Measurements from ENCODE around the gene MSL2.
"Not testable (repeated sequence)": the region's sequence is repeated elsewhere in the genome, so short reads cannot be mapped to it uniquely, and the experiment has no call there.

Gene MSL2

DNA sequence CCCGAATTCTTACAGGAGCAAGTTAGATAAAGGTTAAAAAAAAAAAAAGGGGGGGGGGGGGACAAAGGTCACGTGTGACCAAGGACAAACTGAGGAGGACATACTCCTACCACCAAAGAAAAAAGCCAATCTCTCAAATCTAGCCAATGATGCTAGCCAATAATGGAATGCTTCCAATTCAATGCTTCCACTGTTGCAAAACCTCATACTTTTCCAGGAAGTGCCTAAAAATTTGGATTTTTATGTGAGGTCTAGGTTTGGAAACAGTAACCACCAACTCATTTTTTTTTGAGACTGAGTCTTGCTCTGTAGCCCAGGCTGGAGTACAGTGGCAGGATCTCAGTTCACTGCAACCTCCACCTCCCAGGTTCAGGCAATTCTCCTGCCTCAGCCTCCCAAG, 11.4 kb downstream of the MSL2 start:
- TF ChIP-seq, protein P1, sequence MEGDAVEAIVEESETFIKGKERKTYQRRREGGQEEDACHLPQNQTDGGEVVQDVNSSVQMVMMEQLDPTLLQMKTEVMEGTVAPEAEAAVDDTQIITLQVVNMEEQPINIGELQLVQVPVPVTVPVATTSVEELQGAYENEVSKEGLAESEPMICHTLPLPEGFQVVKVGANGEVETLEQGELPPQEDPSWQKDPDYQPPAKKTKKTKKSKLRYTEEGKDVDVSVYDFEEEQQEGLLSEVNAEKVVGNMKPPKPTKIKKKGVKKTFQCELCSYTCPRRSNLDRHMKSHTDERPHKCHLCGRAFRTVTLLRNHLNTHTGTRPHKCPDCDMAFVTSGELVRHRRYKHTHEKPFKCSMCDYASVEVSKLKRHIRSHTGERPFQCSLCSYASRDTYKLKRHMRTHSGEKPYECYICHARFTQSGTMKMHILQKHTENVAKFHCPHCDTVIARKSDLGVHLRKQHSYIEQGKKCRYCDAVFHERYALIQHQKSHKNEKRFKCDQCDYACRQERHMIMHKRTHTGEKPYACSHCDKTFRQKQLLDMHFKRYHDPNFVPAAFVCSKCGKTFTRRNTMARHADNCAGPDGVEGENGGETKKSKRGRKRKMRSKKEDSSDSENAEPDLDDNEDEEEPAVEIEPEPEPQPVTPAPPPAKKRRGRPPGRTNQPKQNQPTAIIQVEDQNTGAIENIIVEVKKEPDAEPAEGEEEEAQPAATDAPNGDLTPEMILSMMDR (IDR thresholded peaks at IDR 0.05; ENCODE audit: low read depth, low read length), result no peak
- no peak overlapping the region for H3K4me3 ChIP-seq (ENCODE audit: low read depth, low read length)
- no peak for DNase-seq (ENCODE audit: low read depth, low spot score)
- in situ Hi-C loops (cut with HindIII; ENCODE audit: low sequenced_read_pairs), result no loop called here

DNA sequence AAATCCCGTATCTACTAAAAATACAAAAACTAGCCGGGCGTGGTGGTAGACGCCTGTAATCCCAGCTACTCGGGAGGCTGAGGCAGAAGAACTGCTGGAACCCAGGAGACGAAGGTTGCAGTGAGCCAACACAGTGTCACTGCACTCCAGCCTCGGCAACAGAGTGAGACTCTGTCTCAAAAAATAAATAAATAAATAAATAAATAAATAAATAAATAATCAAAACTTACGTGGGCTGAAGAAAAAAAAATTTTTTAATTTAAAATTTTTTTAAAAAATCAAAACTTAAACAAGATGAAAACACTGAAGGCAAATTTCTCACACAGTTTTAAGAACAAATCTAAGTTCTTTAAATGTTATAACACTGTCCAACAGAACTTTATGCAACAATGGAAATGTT, 14.4 kb downstream of the MSL2 start:
- TF ChIP-seq, protein P1 (IDR thresholded peaks at IDR 0.05; ENCODE audit: low read depth, low read length), result no peak
- DNase-seq (ENCODE audit: low read depth, low spot score), result no peak
- no peak overlapping the region for H3K4me3 ChIP-seq (ENCODE audit: low read depth, low read length)
- in situ Hi-C loops (cut with HindIII; ENCODE audit: low sequenced_read_pairs), result no loop called here

DNA sequence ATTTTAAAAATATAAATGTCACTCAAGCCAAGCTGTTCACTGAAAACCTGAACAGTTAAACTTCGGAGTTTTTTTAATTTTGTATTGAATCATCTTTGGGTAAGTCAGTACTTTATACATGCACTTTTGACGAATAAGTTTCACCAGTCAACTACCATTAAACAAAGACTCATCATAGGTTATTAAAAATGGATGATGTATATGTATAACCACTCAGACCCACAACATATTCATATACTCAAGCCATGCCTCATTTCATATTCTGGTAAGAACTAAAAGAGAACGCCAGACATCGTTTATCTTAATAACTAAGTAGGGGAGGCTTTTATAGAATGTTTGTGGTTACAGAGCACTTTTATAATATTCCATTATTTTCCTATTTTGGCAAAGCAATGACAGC, 18.3 kb downstream of the MSL2 start:
- DNase-seq (ENCODE audit: low read depth, low spot score), result no peak
- no peak overlapping the region for H3K4me3 ChIP-seq (ENCODE audit: low read depth, low read length)
- in situ Hi-C loops (cut with HindIII; ENCODE audit: low sequenced_read_pairs), result no loop called here

DNA sequence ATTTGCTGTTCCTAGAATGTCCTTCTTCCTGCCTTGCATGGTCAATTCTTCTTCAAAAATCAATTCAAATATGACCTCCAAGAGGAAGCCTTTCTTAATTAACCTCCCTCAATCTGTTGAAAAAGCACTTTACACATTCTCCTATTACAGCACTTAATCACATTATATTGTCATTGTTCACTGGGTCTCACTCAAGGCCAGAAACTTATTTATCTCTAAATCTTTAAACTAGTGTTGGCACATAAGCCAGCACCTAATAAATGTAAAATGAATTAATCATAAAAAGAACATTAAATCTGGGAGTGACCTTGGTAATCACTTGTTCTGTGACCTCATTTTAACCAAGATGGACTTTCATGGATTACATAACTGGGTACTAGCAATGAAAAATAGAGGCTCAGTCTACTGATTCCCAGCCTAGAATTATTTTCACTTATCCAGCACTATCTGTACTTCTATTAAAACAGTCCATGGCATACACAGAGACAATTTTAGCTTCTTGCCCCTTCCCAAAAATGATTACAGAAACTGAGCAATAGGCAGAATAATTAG, 22.1 kb downstream of the MSL2 start:
- no peak for DNase-seq (ENCODE audit: low read depth, low spot score)
- in situ Hi-C loops (cut with HindIII; ENCODE audit: low sequenced_read_pairs), result no loop called here
- TF ChIP-seq, protein P1 (IDR thresholded peaks at IDR 0.05; ENCODE audit: low read depth, low read length), result no peak
- no peak overlapping the region for H3K4me3 ChIP-seq (ENCODE audit: low read depth, low read length)

More for the DNA sequence above, 18.3 kb downstream of the MSL2 start:
- TF ChIP-seq, protein P1 (IDR thresholded peaks at IDR 0.05; ENCODE audit: low read depth, low read length), result no peak

DNA sequence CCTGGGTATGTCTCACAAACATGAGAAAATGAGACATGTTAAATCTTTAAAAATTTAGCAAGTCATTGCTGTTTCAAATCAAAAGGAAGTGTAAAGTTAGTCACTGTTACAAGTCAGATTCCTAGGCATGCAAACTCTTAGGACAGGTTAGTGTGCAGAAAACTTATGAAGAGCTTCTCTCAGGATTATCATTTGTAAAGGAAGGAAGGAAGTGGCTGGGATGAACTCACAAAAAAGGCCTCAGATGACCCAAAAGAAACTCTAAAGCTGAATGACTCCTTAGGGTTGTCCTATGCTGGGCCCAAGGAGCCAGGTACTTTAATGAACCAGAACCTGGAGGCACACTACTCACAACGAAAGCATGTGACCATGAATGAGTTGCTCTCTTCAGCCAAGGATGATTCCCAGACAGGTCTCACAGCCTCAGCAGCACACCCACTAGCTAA, 25.0 kb downstream of the MSL2 start:
- TF ChIP-seq, protein P1 (IDR thresholded peaks at IDR 0.05; ENCODE audit: low read depth, low read length), result no peak
- in situ Hi-C loops (cut with HindIII; ENCODE audit: low sequenced_read_pairs), result no loop called here
- H3K4me3 ChIP-seq (ENCODE audit: low read depth, low read length), result no peak overlapping the region
- DNase-seq (ENCODE audit: low read depth, low spot score), result no peak

DNA sequence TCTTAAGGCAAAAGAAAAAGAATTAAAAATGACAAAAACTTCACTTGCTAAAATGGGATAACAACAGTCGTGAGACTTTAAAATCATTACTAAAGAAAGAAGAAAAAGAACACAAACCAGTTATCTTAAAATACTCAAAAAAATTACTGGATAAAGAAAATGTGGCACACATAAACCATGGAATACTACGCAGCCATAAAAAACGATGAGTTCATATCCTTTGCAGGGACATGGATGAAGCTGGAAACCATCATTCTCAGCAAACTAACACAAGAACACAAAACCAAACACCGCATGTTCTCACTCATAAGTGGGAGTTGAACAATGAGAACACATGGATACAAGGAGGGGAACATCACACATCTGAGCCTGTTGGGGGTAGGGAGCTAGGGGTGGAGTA, 27.9 kb downstream of the MSL2 start:
- DNase-seq (ENCODE audit: low read depth, low spot score); H3K4me3 ChIP-seq (ENCODE audit: low read depth, low read length); in situ Hi-C loops (cut with HindIII; ENCODE audit: low sequenced_read_pairs): not testable (repeated sequence)

DNA sequence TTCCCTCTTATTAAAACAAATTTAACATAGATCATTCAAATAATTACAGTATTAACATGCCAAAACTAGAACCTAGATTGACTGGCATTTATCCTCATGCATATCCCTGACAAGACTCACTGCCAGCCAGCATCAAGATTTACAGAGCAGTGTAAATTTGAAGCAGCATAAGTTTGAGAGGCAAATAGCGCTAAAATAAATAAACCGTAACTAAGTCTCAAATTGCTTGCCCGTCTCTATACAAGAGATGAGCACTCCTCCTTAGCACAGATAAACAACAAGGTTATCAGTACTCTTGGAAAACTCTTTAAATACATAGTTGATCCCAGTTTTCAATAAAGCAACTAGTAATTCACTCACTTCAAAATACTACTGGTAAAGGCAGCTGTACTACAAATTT, 29.6 kb downstream of the MSL2 start:
- no peak for DNase-seq (ENCODE audit: low read depth, low spot score)
- in situ Hi-C loops (cut with HindIII; ENCODE audit: low sequenced_read_pairs), result no loop called here
- H3K4me3 ChIP-seq (ENCODE audit: low read depth, low read length), result no peak overlapping the region
- TF ChIP-seq, protein P1 (IDR thresholded peaks at IDR 0.05; ENCODE audit: low read depth, low read length), result no peak

DNA sequence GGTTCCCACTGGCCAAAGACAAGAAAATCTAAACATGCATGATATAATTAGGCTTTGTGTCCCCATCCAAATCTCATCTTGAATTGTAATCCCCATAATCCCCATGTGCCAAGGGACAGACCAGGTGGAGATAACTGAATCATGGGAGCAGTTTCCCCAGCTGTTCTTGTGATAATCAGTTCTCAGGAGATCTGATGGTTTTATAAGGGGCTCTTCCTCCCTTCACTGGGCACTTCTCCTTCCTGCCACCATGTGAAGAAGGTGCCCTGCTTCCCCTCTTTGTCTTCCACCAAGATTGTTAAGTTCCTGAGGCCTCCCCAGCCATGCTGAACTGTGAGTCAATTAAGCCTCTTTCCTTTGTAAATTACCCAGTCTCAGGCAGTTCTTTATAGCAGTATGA, 32.5 kb downstream of the MSL2 start:
- in situ Hi-C loops (cut with HindIII; ENCODE audit: low sequenced_read_pairs); DNase-seq (ENCODE audit: low read depth, low spot score); H3K4me3 ChIP-seq (ENCODE audit: low read depth, low read length): not testable (repeated sequence)

All from astrocyte of the spinal cord (primary cell).